Left lung (tissue), 10 donors: ENCODE results near the gene BRCC3. TPM values are rescaled to one million over a fixed set of nuclear protein-coding genes. Genes with fewer than 3 reads are reported as not detected.

Experiments
- ATAC-seq: fragments of 200-7000 bp; cut with Tn5 transposase; one replicate; pipeline ENCODE4 v1.9.1; 2020; ENCODE audit warnings: moderate library complexity
- DNase-seq, 4 donors: peaks; one replicate each; pipeline ENCODE4 v3.0.0-alpha.2; 2013 to 2020
- H3K27ac ChIP-seq, 2 donors: fragments of 200-600 bp; sonication (generic) in 1 of 2; one replicate each; pipeline versions ENCODE4 v1.5.0 to v1.8.0; 2020 to 2021
- H3K27me3 ChIP-seq, 2 donors: fragments of 200-600 bp; sonication (generic) in 1 of 2; one replicate each; pipeline versions ENCODE4 v1.5.0 to v1.8.0; 2020 to 2021
- H3K36me3 ChIP-seq, 2 donors: fragments of 200-600 bp; sonication (generic) in 1 of 2; one replicate each; pipeline versions ENCODE4 v1.5.0 to v1.8.0; 2020 to 2021
- H3K4me1 ChIP-seq, 2 donors: fragments of 200-600 bp; one replicate each; pipeline ENCODE4 v1.8.0; 2021
- H3K4me3 ChIP-seq, 2 donors: fragments of 200-600 bp; sonication (generic) in 1 of 2; one replicate each; pipeline versions ENCODE4 v1.5.0 to v1.8.0; 2020 to 2021; ENCODE audit warnings: mild to moderate bottlenecking in 1 of 2
- H3K9me3 ChIP-seq, 2 donors: fragments of 200-600 bp; sonication (generic) in 1 of 2; one replicate each; pipeline versions ENCODE4 v1.5.0 to v1.8.0; 2020 to 2021
- CTCF ChIP-seq, 2 donors: fragments of 200-600 bp; sonication (generic) in 1 of 2; IDR thresholded peaks; one replicate each; pipeline versions ENCODE4 v1.5.0 to v1.8.0; 2021; ENCODE audit warnings: antibody characterized with exemption in 2 of 2
- intact Hi-C, 2 donors: fragments of 100-400 bp; cut with DNase I; formaldehyde crosslinking; loops; one replicate each; pipeline versions ENCODE4 v1.11.2 to v1.14.2; 2022
- polyA plus RNA-seq, 6 donors: library from polyadenylated mRNA; unstranded; fragments of 120-200 nt; gene quantifications; one replicate each; pipeline ENCODE4 v1.2.1, GENCODE V29; 2013; ENCODE audit not compliant: insufficient read length in 6 of 6
- total RNA-seq, 2 donors: library from RNA; stranded (reverse); fragmentation: NEBNext Ultra II Directional; extraction: Animal tissue kit (Norgen Biotek cat#: 25700); gene quantifications; one replicate each; pipeline ENCODE4 v1.2.1, GENCODE V29; 2021
- donor health status: DM: no; HTN: yes; CAD: no.
- donor health status: DM: no; HTN: no; CAD: no.

Gene BRCC3
- total and polyA plus RNA-seq, 8 donors: 20.1 to 25.5 (median 22.7) TPM

GRCh38 chrX:155070038-155070437 is 1.3 kb upstream of the BRCC3 start:
- intact Hi-C loops: no loop called here
- DNase-seq (peak in 1 of 4 donors; percentile 8), ATAC-seq (no peak)
- Histone ChIP-seq H3K9me3 (no peaks in the 10 kb centered on the region), H3K27ac (peak overlapping the region in 1 of 2 donors; percentile 86), H3K27me3 (no peaks in the 10 kb centered on the region), H3K36me3 (no peaks in the 10 kb centered on the region), H3K4me3 (peak overlapping the region; percentile 35 to 55), H3K4me1 (peaks cover 0 to 23% of the 10 kb centered on the region in 2 donors)
- TF ChIP-seq CTCF (IDR thresholded peaks at IDR 0.05): no peak

- no peaks in the 10 kb centered on the region for H3K27me3 ChIP-seq
- peak overlapping the region; percentile 35 to 55 for H3K4me3 ChIP-seq
- DNase-seq (no peak), ATAC-seq (peak; percentile 8)
- no peak for TF ChIP-seq CTCF (IDR thresholded peaks at IDR 0.05)
- no peaks in the 10 kb centered on the region for H3K36me3 ChIP-seq
- peak overlapping the region; percentile 80 to 86 for H3K27ac ChIP-seq
- peaks cover 0 to 23% of the 10 kb centered on the region in 2 donors for H3K4me1 ChIP-seq
- no peaks in the 10 kb centered on the region for H3K9me3 ChIP-seq
- intact Hi-C loops: no loop called here
Measured at GRCh38 chrX:155070663-155070974, 689 bp upstream of the BRCC3 start.

GRCh38 chrX:155071694-155072280 is 479 bp downstream of the BRCC3 start:
- Histone ChIP-seq H3K27me3 (no peaks in the 10 kb centered on the region), H3K36me3 (peaks cover 0 to 4% of the 10 kb centered on the region in 2 donors), H3K9me3 (no peaks in the 10 kb centered on the region), H3K27ac (peak overlapping the region; percentile 80 to 86), H3K4me3 (peak overlapping the region; percentile 45 to 63), H3K4me1 (peaks cover 0 to 23% of the 10 kb centered on the region in 2 donors)
- intact Hi-C loops: no loop called here
- peak; percentile 3 for ATAC-seq
- TF ChIP-seq CTCF (IDR thresholded peaks at IDR 0.05): no peak
- peak in 1 of 4 donors; percentile 76 for DNase-seq

GRCh38 chrX:155086202-155086840 is 15.0 kb downstream of the BRCC3 start:
- peak; percentile 23 to 58 for TF ChIP-seq CTCF (IDR thresholded peaks at IDR 0.05)
- ATAC-seq: peak; percentile 57
- Histone ChIP-seq H3K36me3 (peaks cover 0 to 10% of the 10 kb centered on the region in 2 donors), H3K27me3 (no peaks in the 10 kb centered on the region), H3K4me1 (no peaks in the 10 kb centered on the region), H3K27ac (no peak overlapping the region), H3K4me3 (no peak overlapping the region), H3K9me3 (no peaks in the 10 kb centered on the region)
- intact Hi-C loops: no loop called here
- DNase-seq: peak in 1 of 4 donors; percentile 32

GRCh38 chrX:155086961-155087735 is 15.8 kb downstream of the BRCC3 start:
- Histone ChIP-seq H3K4me1 (no peaks in the 10 kb centered on the region), H3K36me3 (peaks cover 0 to 14% of the 10 kb centered on the region in 2 donors), H3K27me3 (no peaks in the 10 kb centered on the region), H3K4me3 (no peak overlapping the region), H3K9me3 (no peaks in the 10 kb centered on the region), H3K27ac (no peak overlapping the region)
- intact Hi-C loops: no loop called here
- no peak for TF ChIP-seq CTCF (IDR thresholded peaks at IDR 0.05)
- ATAC-seq (no peak), DNase-seq (no peak)
